ELR (cell line): ENCODE measurements around the gene PPM1K.
"Not testable (repeated sequence)": the region's sequence is repeated elsewhere in the genome, so short reads cannot be mapped to it uniquely, and the experiment has no call there.

Experiments used
- DNase-seq: peaks from one replicate; pipeline ENCODE4 v3.0.0-alpha.2; 2015; ENCODE audit warnings: low read depth

Gene PPM1K

GRCh38 chr4:88284439-88285234 lies at the start of gene PPM1K:
TSS of gene PPM1K (minus strand) at chr4:88284561. CDS start at chr4:88278583, 5,978 bp downstream.
- DNase-seq: peak; percentile 97

- DNase-seq: no peak
Measured at GRCh38 chr4:88333741-88334405, 49.5 kb upstream of the PPM1K start.

- DNase-seq: no peak
Measured at GRCh38 chr4:88327665-88328064, 43.3 kb upstream of the PPM1K start.

GRCh38 chr4:88320780-88321373 lies 36.5 kb upstream of the PPM1K start:
- DNase-seq: peak; percentile 10

- DNase-seq: peak; percentile 28
Measured at GRCh38 chr4:88320224-88320779, 35.9 kb upstream of the PPM1K start.

- peak; percentile 63 for DNase-seq
Measured at GRCh38 chr4:88318751-88319350, 34.5 kb upstream of the PPM1K start.

GRCh38 chr4:88315460-88316017 lies 31.2 kb upstream of the PPM1K start:
- DNase-seq: no peak

- not testable (repeated sequence) for DNase-seq
Measured at GRCh38 chr4:88313088-88313624, 28.8 kb upstream of the PPM1K start.

- DNase-seq: no peak
Measured at GRCh38 chr4:88308587-88308986, 24.2 kb upstream of the PPM1K start.

- DNase-seq: no peak
Measured at GRCh38 chr4:88297725-88298454, 13.5 kb upstream of the PPM1K start.

GRCh38 chr4:88297212-88297516 lies 12.8 kb upstream of the PPM1K start:
- no peak for DNase-seq

- no peak for DNase-seq
Measured at GRCh38 chr4:88296413-88297211, 12.3 kb upstream of the PPM1K start.

- no peak for DNase-seq
Measured at GRCh38 chr4:88295656-88296055, 11.3 kb upstream of the PPM1K start.

GRCh38 chr4:88291003-88291402 lies 6.6 kb upstream of the PPM1K start:
- DNase-seq: peak; percentile 10

GRCh38 chr4:88286897-88287296 lies 2.5 kb upstream of the PPM1K start:
- DNase-seq: no peak

- DNase-seq: no peak
Measured at GRCh38 chr4:88285235-88285653, 883 bp upstream of the PPM1K start.

- peak; percentile 73 for DNase-seq
Measured at GRCh38 chr4:88283661-88284438, 511 bp downstream of the PPM1K start.

GRCh38 chr4:88280228-88280795 lies 4.0 kb downstream of the PPM1K start:
- DNase-seq: no peak

- DNase-seq: no peak
Measured at GRCh38 chr4:88277711-88278225, 6.6 kb downstream of the PPM1K start.
